ENCODE measurements around the gene RBBP8NL. TPM values are rescaled to one million over a fixed set of nuclear protein-coding genes. Genes with fewer than 3 reads are reported as not detected.

The RBBP8NL gene
- total RNA-seq, 4 donors from 2014 or later, result not detected

GRCh38 chr20:62473717-62474603 lies 46.6 kb upstream of the RBBP8NL start:
- Histone ChIP-seq H3K27me3 (peaks cover 0 to 93% of the 10 kb centered on the region in 2 donors), H3K9me3 (no peaks in the 10 kb centered on the region), H3K4me1 (peaks cover 0 to 29% (median 12%) of the 10 kb centered on the region in 4 donors), H3K27ac (peak overlapping the region in 1 of 4 donors; percentile 68), H3K4me3 (peak overlapping the region in 1 of 4 donors; percentile 19), H3K36me3 (no peaks in the 10 kb centered on the region)
- DNase-seq (ENCODE audit: low spot score in 2 of 2), result no peak
- TF ChIP-seq POLR2A (IDR thresholded peaks at IDR 0.05) (no peak), EP300 (IDR thresholded peaks at IDR 0.05) (no peak), CTCF (IDR thresholded peaks at IDR 0.05) (no peak)
- 14 to 18% methylated on average over 19 to 33 of the region's 52 CpGs for WGBS, 2 donors

- WGBS, 2 donors, result 65 to 75% methylated on average over 6 to 25 of the region's 30 CpGs
- Histone ChIP-seq H3K9me3 (no peaks in the 10 kb centered on the region), H3K4me1 (peaks cover 0 to 29% (median 12%) of the 10 kb centered on the region in 4 donors), H3K36me3 (no peaks in the 10 kb centered on the region), H3K4me3 (peak overlapping the region in 1 of 4 donors; percentile 5), H3K27ac (peak overlapping the region in 1 of 4 donors; percentile 68), H3K27me3 (peaks cover 0 to 93% of the 10 kb centered on the region in 2 donors)
- no peak for TF ChIP-seq CTCF (IDR thresholded peaks at IDR 0.05)
- no peak for TF ChIP-seq POLR2A (IDR thresholded peaks at IDR 0.05)
- no peak for TF ChIP-seq EP300 (IDR thresholded peaks at IDR 0.05)
- DNase-seq (ENCODE audit: low spot score in 2 of 2), result no peak
Measured at GRCh38 chr20:62472941-62473585, 45.7 kb upstream of the RBBP8NL start.

GRCh38 chr20:62472138-62472940 lies 45.0 kb upstream of the RBBP8NL start:
- peaks cover 0 to 29% (median 12%) of the 10 kb centered on the region in 4 donors for H3K4me1 ChIP-seq
- peak overlapping the region in 1 of 4 donors; percentile 68 for H3K27ac ChIP-seq
- H3K4me3 ChIP-seq, result peak overlapping the region in 1 of 4 donors; percentile 1
- no peak for DNase-seq (ENCODE audit: low spot score in 2 of 2)
- WGBS, 2 donors, result 69 to 75% methylated on average over 15 to 23 of the region's 23 CpGs
- peaks cover 0 to 93% of the 10 kb centered on the region in 2 donors for H3K27me3 ChIP-seq
- H3K9me3 ChIP-seq, result no peaks in the 10 kb centered on the region
- TF ChIP-seq EP300 (IDR thresholded peaks at IDR 0.05) (no peak), POLR2A (IDR thresholded peaks at IDR 0.05) (no peak), CTCF (IDR thresholded peaks at IDR 0.05) (no peak)
- no peaks in the 10 kb centered on the region for H3K36me3 ChIP-seq

- no peak for TF ChIP-seq CTCF (IDR thresholded peaks at IDR 0.05)
- no peak for TF ChIP-seq POLR2A (IDR thresholded peaks at IDR 0.05)
- TF ChIP-seq EP300 (IDR thresholded peaks at IDR 0.05), result no peak
- no peak for DNase-seq (ENCODE audit: low spot score in 2 of 2)
- Histone ChIP-seq H3K27ac (no peak overlapping the region), H3K9me3 (no peaks in the 10 kb centered on the region), H3K4me3 (no peak overlapping the region), H3K27me3 (peaks cover 0 to 98% of the 10 kb centered on the region in 2 donors), H3K4me1 (peaks cover 0 to 15% (median 4%) of the 10 kb centered on the region in 4 donors), H3K36me3 (no peaks in the 10 kb centered on the region)
- 73 to 81% methylated on average over 2 to 12 of the region's 12 CpGs for WGBS, 2 donors
Measured at GRCh38 chr20:62470459-62470858, 43.1 kb upstream of the RBBP8NL start.

All from tibial nerve (tissue), 4 donors.